Measurements from ENCODE around the gene QRICH1.

The QRICH1 gene

GRCh38 chr3:49124203-49124602 is 30.3 kb upstream of the QRICH1 start:
- Histone ChIP-seq H3K4me3 (ENCODE audit: low read length) (no peak overlapping the region), H3K36me3 (ENCODE audit: control insufficient read depth, insufficient read depth, low read length, severe bottlenecking) (peaks cover 71% of the 10 kb centered on the region), H3K9ac (ENCODE audit: low read length) (no peak overlapping the region), H3K4me1 (ENCODE audit: control insufficient read depth, insufficient read depth, low read length) (peaks cover 10% of the 10 kb centered on the region), H3K27me3 (replicated peaks; ENCODE audit: control insufficient read depth, insufficient read depth, low read length) (no peaks in the 10 kb centered on the region), H3K9me3 (ENCODE audit: control insufficient read depth, low read length) (no peaks in the 10 kb centered on the region)
- DNase-seq (ENCODE audit: low read depth) = no peak

GRCh38 chr3:49123687-49124086 is 29.8 kb upstream of the QRICH1 start:
- Histone ChIP-seq H3K4me3 (ENCODE audit: low read length) (no peak overlapping the region), H3K36me3 (ENCODE audit: control insufficient read depth, insufficient read depth, low read length, severe bottlenecking) (peaks cover 71% of the 10 kb centered on the region), H3K27me3 (replicated peaks; ENCODE audit: control insufficient read depth, insufficient read depth, low read length) (no peaks in the 10 kb centered on the region), H3K9me3 (ENCODE audit: control insufficient read depth, low read length) (no peaks in the 10 kb centered on the region), H3K4me1 (ENCODE audit: control insufficient read depth, insufficient read depth, low read length) (peaks cover 15% of the 10 kb centered on the region), H3K9ac (ENCODE audit: low read length) (no peak overlapping the region)
- no peak for DNase-seq (ENCODE audit: low read depth)

GRCh38 chr3:49122886-49123545 is 29.1 kb upstream of the QRICH1 start:
- peaks cover 71% of the 10 kb centered on the region for H3K36me3 ChIP-seq (ENCODE audit: control insufficient read depth, insufficient read depth, low read length, severe bottlenecking)
- no peaks in the 10 kb centered on the region for H3K27me3 ChIP-seq (replicated peaks; ENCODE audit: control insufficient read depth, insufficient read depth, low read length)
- no peak overlapping the region for H3K9ac ChIP-seq (ENCODE audit: low read length)
- peaks cover 17% of the 10 kb centered on the region for H3K4me1 ChIP-seq (ENCODE audit: control insufficient read depth, insufficient read depth, low read length)
- DNase-seq (ENCODE audit: low read depth) = no peak
- no peak overlapping the region for H3K4me3 ChIP-seq (ENCODE audit: low read length)
- H3K9me3 ChIP-seq (ENCODE audit: control insufficient read depth, low read length) = no peaks in the 10 kb centered on the region

GRCh38 chr3:49122451-49122850 is 28.6 kb upstream of the QRICH1 start:
- Histone ChIP-seq H3K9ac (ENCODE audit: low read length) (no peak overlapping the region), H3K36me3 (ENCODE audit: control insufficient read depth, insufficient read depth, low read length, severe bottlenecking) (peaks cover 74% of the 10 kb centered on the region), H3K4me3 (ENCODE audit: low read length) (no peak overlapping the region), H3K9me3 (ENCODE audit: control insufficient read depth, low read length) (no peaks in the 10 kb centered on the region), H3K27me3 (replicated peaks; ENCODE audit: control insufficient read depth, insufficient read depth, low read length) (no peaks in the 10 kb centered on the region), H3K4me1 (ENCODE audit: control insufficient read depth, insufficient read depth, low read length) (peaks cover 17% of the 10 kb centered on the region)
- DNase-seq (ENCODE audit: low read depth) = no peak

- no peaks in the 10 kb centered on the region for H3K27me3 ChIP-seq (replicated peaks; ENCODE audit: control insufficient read depth, insufficient read depth, low read length)
- peaks cover 17% of the 10 kb centered on the region for H3K4me1 ChIP-seq (ENCODE audit: control insufficient read depth, insufficient read depth, low read length)
- peaks cover 76% of the 10 kb centered on the region for H3K36me3 ChIP-seq (ENCODE audit: control insufficient read depth, insufficient read depth, low read length, severe bottlenecking)
Measured at GRCh38 chr3:49122022-49122421, 28.2 kb upstream of the QRICH1 start.

GRCh38 chr3:49121132-49121736 is 27.4 kb upstream of the QRICH1 start:
- peaks cover 17% of the 10 kb centered on the region for H3K4me1 ChIP-seq (ENCODE audit: control insufficient read depth, insufficient read depth, low read length)
- no peaks in the 10 kb centered on the region for H3K9me3 ChIP-seq (ENCODE audit: control insufficient read depth, low read length)
- peaks cover 77% of the 10 kb centered on the region for H3K36me3 ChIP-seq (ENCODE audit: control insufficient read depth, insufficient read depth, low read length, severe bottlenecking)
- DNase-seq (ENCODE audit: low read depth) = no peak
- peak overlapping the region; percentile 99 for H3K9ac ChIP-seq (ENCODE audit: low read length)
- H3K4me3 ChIP-seq (ENCODE audit: low read length) = peak overlapping the region; percentile 86
- no peaks in the 10 kb centered on the region for H3K27me3 ChIP-seq (replicated peaks; ENCODE audit: control insufficient read depth, insufficient read depth, low read length)

More at GRCh38 chr3:49122022-49122421, 28.2 kb upstream of the QRICH1 start:
- Histone ChIP-seq H3K4me3 (ENCODE audit: low read length) (no peak overlapping the region), H3K9me3 (ENCODE audit: control insufficient read depth, low read length) (no peaks in the 10 kb centered on the region), H3K9ac (ENCODE audit: low read length) (no peak overlapping the region)
- no peak for DNase-seq (ENCODE audit: low read depth)

- peaks cover 17% of the 10 kb centered on the region for H3K4me1 ChIP-seq (ENCODE audit: control insufficient read depth, insufficient read depth, low read length)
- no peaks in the 10 kb centered on the region for H3K9me3 ChIP-seq (ENCODE audit: control insufficient read depth, low read length)
- peaks cover 77% of the 10 kb centered on the region for H3K36me3 ChIP-seq (ENCODE audit: control insufficient read depth, insufficient read depth, low read length, severe bottlenecking)
- peak within 1 kb of the TSS; percentile 99 for H3K9ac ChIP-seq (ENCODE audit: low read length)
- no peaks in the 10 kb centered on the region for H3K27me3 ChIP-seq (replicated peaks; ENCODE audit: control insufficient read depth, insufficient read depth, low read length)
- DNase-seq (ENCODE audit: low read depth) = peak; percentile 96
- H3K4me3 ChIP-seq (ENCODE audit: low read length) = peak within 1 kb of the TSS; percentile 86
Measured at GRCh38 chr3:49120438-49121131, 26.7 kb upstream of the QRICH1 start, which contains the start of gene USP19. Gene USP19, minus strand, starts transcription at chr3:49120823. Its CDS starts 1,678 bp downstream, at chr3:49119145.

GRCh38 chr3:49120096-49120437 is 26.2 kb upstream of the QRICH1 start:
- Histone ChIP-seq H3K9me3 (ENCODE audit: control insufficient read depth, low read length) (no peaks in the 10 kb centered on the region), H3K36me3 (ENCODE audit: control insufficient read depth, insufficient read depth, low read length, severe bottlenecking) (peaks cover 78% of the 10 kb centered on the region), H3K9ac (ENCODE audit: low read length) (peak overlapping the region; percentile 99), H3K27me3 (replicated peaks; ENCODE audit: control insufficient read depth, insufficient read depth, low read length) (no peaks in the 10 kb centered on the region), H3K4me3 (ENCODE audit: low read length) (peak overlapping the region; percentile 86), H3K4me1 (ENCODE audit: control insufficient read depth, insufficient read depth, low read length) (peaks cover 17% of the 10 kb centered on the region)
- DNase-seq (ENCODE audit: low read depth) = peak; percentile 25

GRCh38 chr3:49119439-49119838 is 25.6 kb upstream of the QRICH1 start:
- Histone ChIP-seq H3K36me3 (ENCODE audit: control insufficient read depth, insufficient read depth, low read length, severe bottlenecking) (peaks cover 78% of the 10 kb centered on the region), H3K4me3 (ENCODE audit: low read length) (peak overlapping the region; percentile 86), H3K9me3 (ENCODE audit: control insufficient read depth, low read length) (no peaks in the 10 kb centered on the region), H3K9ac (ENCODE audit: low read length) (peak overlapping the region; percentile 99), H3K27me3 (replicated peaks; ENCODE audit: control insufficient read depth, insufficient read depth, low read length) (no peaks in the 10 kb centered on the region), H3K4me1 (ENCODE audit: control insufficient read depth, insufficient read depth, low read length) (peaks cover 17% of the 10 kb centered on the region)
- DNase-seq (ENCODE audit: low read depth) = peak; percentile 11

- Histone ChIP-seq H3K9ac (ENCODE audit: low read length) (peak overlapping the region; percentile 99), H3K4me1 (ENCODE audit: control insufficient read depth, insufficient read depth, low read length) (peaks cover 17% of the 10 kb centered on the region), H3K36me3 (ENCODE audit: control insufficient read depth, insufficient read depth, low read length, severe bottlenecking) (peaks cover 78% of the 10 kb centered on the region), H3K4me3 (ENCODE audit: low read length) (peak overlapping the region; percentile 86), H3K27me3 (replicated peaks; ENCODE audit: control insufficient read depth, insufficient read depth, low read length) (no peaks in the 10 kb centered on the region), H3K9me3 (ENCODE audit: control insufficient read depth, low read length) (no peaks in the 10 kb centered on the region)
- no peak for DNase-seq (ENCODE audit: low read depth)
Measured at GRCh38 chr3:49119036-49119435, 25.2 kb upstream of the QRICH1 start.

GRCh38 chr3:49112262-49112661 is 18.4 kb upstream of the QRICH1 start:
- no peak overlapping the region for H3K9ac ChIP-seq (ENCODE audit: low read length)
- no peak for DNase-seq (ENCODE audit: low read depth)
- H3K4me1 ChIP-seq (ENCODE audit: control insufficient read depth, insufficient read depth, low read length) = no peaks in the 10 kb centered on the region
- H3K27me3 ChIP-seq (replicated peaks; ENCODE audit: control insufficient read depth, insufficient read depth, low read length) = no peaks in the 10 kb centered on the region
- H3K9me3 ChIP-seq (ENCODE audit: control insufficient read depth, low read length) = no peaks in the 10 kb centered on the region
- no peak overlapping the region for H3K4me3 ChIP-seq (ENCODE audit: low read length)
- peaks cover 93% of the 10 kb centered on the region for H3K36me3 ChIP-seq (ENCODE audit: control insufficient read depth, insufficient read depth, low read length, severe bottlenecking)
